ENCODE results near the gene PELI1.

Gene PELI1

GRCh38 chr2:64144057-64145013, at the start of gene PELI1:
Gene PELI1, minus strand, starts transcription at chr2:64144420. Its CDS starts 36,110 bp downstream, at chr2:64108310.
- peak; percentile 93 for DNase-seq

GRCh38 chr2:64193491-64193890, 49.3 kb upstream of the PELI1 start:
- DNase-seq: no peak

GRCh38 chr2:64192664-64193105, 48.5 kb upstream of the PELI1 start:
- no peak for DNase-seq

- no peak for DNase-seq
These were observed 47.9 kb upstream of the PELI1 start for GRCh38 chr2:64192125-64192479.

- no peak for DNase-seq
These were observed 45.4 kb upstream of the PELI1 start for GRCh38 chr2:64189586-64189985.

GRCh38 chr2:64189167-64189566, 44.9 kb upstream of the PELI1 start:
- no peak for DNase-seq

- no peak for DNase-seq
These were observed 42.7 kb upstream of the PELI1 start for GRCh38 chr2:64186699-64187605.

GRCh38 chr2:64179582-64180321, 35.5 kb upstream of the PELI1 start:
- DNase-seq: no peak

- no peak for DNase-seq
These were observed 33.1 kb upstream of the PELI1 start for GRCh38 chr2:64177315-64177714.

GRCh38 chr2:64175419-64176197, 31.4 kb upstream of the PELI1 start:
- DNase-seq: no peak

GRCh38 chr2:64173156-64174135, 29.2 kb upstream of the PELI1 start:
- DNase-seq: no peak

- no peak for DNase-seq
These were observed 24.5 kb upstream of the PELI1 start for GRCh38 chr2:64168756-64169155.

GRCh38 chr2:64168201-64168600, 24.0 kb upstream of the PELI1 start:
- no peak for DNase-seq

GRCh38 chr2:64166637-64167420, 22.6 kb upstream of the PELI1 start:
- DNase-seq: no peak

- DNase-seq: no peak
These were observed 22.0 kb upstream of the PELI1 start for GRCh38 chr2:64166212-64166611.

GRCh38 chr2:64165706-64166105, 21.5 kb upstream of the PELI1 start:
- no peak for DNase-seq

GRCh38 chr2:64164629-64165028, 20.4 kb upstream of the PELI1 start:
- no peak for DNase-seq

- DNase-seq: no peak
These were observed 18.3 kb upstream of the PELI1 start for GRCh38 chr2:64162516-64162915.

- DNase-seq: no peak
These were observed 13.6 kb upstream of the PELI1 start for GRCh38 chr2:64157792-64158191.

GRCh38 chr2:64153811-64154210, 9.6 kb upstream of the PELI1 start:
- no peak for DNase-seq
